ENCODE results near the gene ERVV-1.

Gene ERVV-1

DNA sequence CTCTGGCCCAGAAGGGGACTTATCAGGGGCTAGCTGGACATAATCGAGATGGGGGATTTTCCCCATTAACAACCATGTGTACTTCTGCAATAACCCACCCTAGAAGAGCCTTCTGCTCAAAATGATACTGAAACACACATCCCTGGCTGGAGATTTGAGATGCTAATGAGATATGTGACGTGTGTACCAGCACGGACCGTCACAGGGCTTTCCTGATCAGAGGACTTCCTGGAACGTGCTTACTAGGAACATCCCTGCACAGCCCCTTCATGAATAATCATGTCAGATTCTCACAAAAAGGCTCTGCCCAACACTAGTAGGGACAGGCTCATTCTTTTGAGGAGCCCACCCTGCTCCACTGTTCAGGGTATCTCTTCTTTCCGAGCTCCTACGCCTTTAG is 6.5 kb upstream of the ERVV-1 start:
- no peaks in the 10 kb centered on the region for H3K79me2 ChIP-seq (ENCODE audit: insufficient read depth, low read length)
- DNase-seq: no peak
- H3K9me3 ChIP-seq (ENCODE audit: insufficient read depth, low read length, severe bottlenecking): no peaks in the 10 kb centered on the region
- H3K27ac ChIP-seq (ENCODE audit: low read length): no peak overlapping the region
- ATAC-seq (ENCODE audit: insufficient read depth, low read depth): no peak
- H2AFZ ChIP-seq (ENCODE audit: low read depth, low read length): peak overlapping the region; percentile 35
- no peaks in the 10 kb centered on the region for H3K27me3 ChIP-seq (ENCODE audit: insufficient read depth, low read length, poor library complexity)
- H3K4me3 ChIP-seq (ENCODE audit: low read depth in 1 of 2, low read length in 2 of 2): no peak overlapping the region
- TF ChIP-seq EZH2 (IDR thresholded peaks at IDR 0.05; ENCODE audit: borderline replicate concordance, low read depth, low read length, severe bottlenecking): no peak
- TF ChIP-seq, protein P1, sequence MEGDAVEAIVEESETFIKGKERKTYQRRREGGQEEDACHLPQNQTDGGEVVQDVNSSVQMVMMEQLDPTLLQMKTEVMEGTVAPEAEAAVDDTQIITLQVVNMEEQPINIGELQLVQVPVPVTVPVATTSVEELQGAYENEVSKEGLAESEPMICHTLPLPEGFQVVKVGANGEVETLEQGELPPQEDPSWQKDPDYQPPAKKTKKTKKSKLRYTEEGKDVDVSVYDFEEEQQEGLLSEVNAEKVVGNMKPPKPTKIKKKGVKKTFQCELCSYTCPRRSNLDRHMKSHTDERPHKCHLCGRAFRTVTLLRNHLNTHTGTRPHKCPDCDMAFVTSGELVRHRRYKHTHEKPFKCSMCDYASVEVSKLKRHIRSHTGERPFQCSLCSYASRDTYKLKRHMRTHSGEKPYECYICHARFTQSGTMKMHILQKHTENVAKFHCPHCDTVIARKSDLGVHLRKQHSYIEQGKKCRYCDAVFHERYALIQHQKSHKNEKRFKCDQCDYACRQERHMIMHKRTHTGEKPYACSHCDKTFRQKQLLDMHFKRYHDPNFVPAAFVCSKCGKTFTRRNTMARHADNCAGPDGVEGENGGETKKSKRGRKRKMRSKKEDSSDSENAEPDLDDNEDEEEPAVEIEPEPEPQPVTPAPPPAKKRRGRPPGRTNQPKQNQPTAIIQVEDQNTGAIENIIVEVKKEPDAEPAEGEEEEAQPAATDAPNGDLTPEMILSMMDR (IDR thresholded peaks at IDR 0.05; ENCODE audit: borderline replicate concordance, extremely low read depth, low read length, poor library complexity, severe bottlenecking): no peak
- no peaks in the 10 kb centered on the region for H4K20me1 ChIP-seq (ENCODE audit: insufficient read depth, low read length)
- no peak overlapping the region for H3K4me2 ChIP-seq (ENCODE audit: insufficient read depth, low read length)
- no peaks in the 10 kb centered on the region for H3K4me1 ChIP-seq (ENCODE audit: insufficient read depth, low read length)
- no peak overlapping the region for H3K9ac ChIP-seq (ENCODE audit: low read depth, low read length)
- H3K36me3 ChIP-seq (ENCODE audit: insufficient read depth, low read length): no peaks in the 10 kb centered on the region

DNA sequence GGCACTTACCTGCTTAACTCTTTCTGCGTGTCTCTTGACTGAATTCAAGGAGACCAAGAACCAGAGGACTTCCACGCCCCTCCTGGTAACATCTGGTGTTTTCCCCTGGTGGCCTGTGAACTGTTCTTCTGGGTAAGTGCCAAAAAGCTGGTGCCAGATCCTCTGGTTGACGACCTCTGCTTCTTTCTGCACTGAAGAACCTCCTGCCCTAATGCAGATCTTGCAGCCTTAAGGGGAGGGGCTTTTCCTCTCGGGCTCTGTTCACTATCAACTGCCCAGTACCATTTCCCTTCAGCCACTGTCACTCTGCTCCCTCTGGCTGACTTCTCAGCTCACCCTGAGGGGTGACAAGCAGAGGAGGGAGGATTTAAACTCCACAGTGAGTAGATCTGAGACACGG is 6.1 kb upstream of the ERVV-1 start:
- no peaks in the 10 kb centered on the region for H3K9me3 ChIP-seq (ENCODE audit: insufficient read depth, low read length, severe bottlenecking)
- no peak overlapping the region for H3K27ac ChIP-seq (ENCODE audit: low read length)
- H3K27me3 ChIP-seq (ENCODE audit: insufficient read depth, low read length, poor library complexity): no peaks in the 10 kb centered on the region
- no peak overlapping the region for H3K4me3 ChIP-seq (ENCODE audit: low read depth in 1 of 2, low read length in 2 of 2)
- no peaks in the 10 kb centered on the region for H3K79me2 ChIP-seq (ENCODE audit: insufficient read depth, low read length)
- TF ChIP-seq EZH2 (IDR thresholded peaks at IDR 0.05; ENCODE audit: borderline replicate concordance, low read depth, low read length, severe bottlenecking): no peak
- no peaks in the 10 kb centered on the region for H3K36me3 ChIP-seq (ENCODE audit: insufficient read depth, low read length)
- H4K20me1 ChIP-seq (ENCODE audit: insufficient read depth, low read length): no peaks in the 10 kb centered on the region
- H3K9ac ChIP-seq (ENCODE audit: low read depth, low read length): no peak overlapping the region
- peak overlapping the region; percentile 35 for H2AFZ ChIP-seq (ENCODE audit: low read depth, low read length)
- peak; percentile 13 for DNase-seq
- no peak overlapping the region for H3K4me2 ChIP-seq (ENCODE audit: insufficient read depth, low read length)
- ATAC-seq (ENCODE audit: insufficient read depth, low read depth): no peak
- H3K4me1 ChIP-seq (ENCODE audit: insufficient read depth, low read length): no peaks in the 10 kb centered on the region

DNA sequence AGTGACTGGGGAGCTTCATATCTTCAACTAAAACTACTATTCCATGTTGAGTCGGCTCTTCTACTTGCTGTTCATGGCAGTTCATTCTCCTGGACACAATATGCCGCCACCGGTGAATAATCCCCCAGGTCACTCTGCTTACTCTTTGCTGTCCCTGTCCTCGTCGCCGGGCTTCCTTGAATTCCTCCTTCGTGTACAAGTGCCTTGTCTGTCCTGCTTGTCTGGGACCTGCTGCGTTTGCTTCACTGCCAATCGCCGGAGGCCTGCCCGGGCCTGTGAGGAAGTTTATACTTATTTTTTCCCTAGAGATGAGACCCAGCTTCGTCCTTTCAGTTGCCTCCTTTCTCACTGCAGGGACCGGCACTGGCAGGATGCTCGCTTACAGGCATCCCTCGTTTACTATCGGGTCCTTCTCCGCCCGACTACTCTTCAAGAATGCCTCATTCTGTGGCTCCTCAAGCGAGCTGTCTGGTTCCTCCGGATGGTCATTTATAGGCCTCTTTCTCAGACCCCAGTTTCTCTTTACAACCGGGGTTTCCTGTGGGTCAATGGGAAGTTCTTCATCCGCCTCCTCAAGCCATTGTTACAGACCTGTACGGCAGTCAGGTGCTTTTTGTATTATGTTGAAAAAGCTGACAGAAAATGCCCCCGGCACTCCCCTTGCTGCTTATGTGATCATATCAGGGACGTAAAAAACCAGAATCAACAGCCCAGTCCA is 5.5 kb upstream of the ERVV-1 start:
- ATAC-seq (ENCODE audit: insufficient read depth, low read depth) (no peak), DNase-seq (no peak)
- Histone ChIP-seq H3K9me3 (ENCODE audit: insufficient read depth, low read length, severe bottlenecking) (no peaks in the 10 kb centered on the region), H3K27me3 (ENCODE audit: insufficient read depth, low read length, poor library complexity) (no peaks in the 10 kb centered on the region), H3K4me1 (ENCODE audit: insufficient read depth, low read length) (no peaks in the 10 kb centered on the region), H2AFZ (ENCODE audit: low read depth, low read length) (no peak overlapping the region), H3K79me2 (ENCODE audit: insufficient read depth, low read length) (no peaks in the 10 kb centered on the region), H3K9ac (ENCODE audit: low read depth, low read length) (no peak overlapping the region), H4K20me1 (ENCODE audit: insufficient read depth, low read length) (no peaks in the 10 kb centered on the region), H3K27ac (ENCODE audit: low read length) (no peak overlapping the region), H3K4me2 (ENCODE audit: insufficient read depth, low read length) (no peak overlapping the region), H3K4me3 (ENCODE audit: low read depth in 1 of 2, low read length in 2 of 2) (no peak overlapping the region), H3K36me3 (ENCODE audit: insufficient read depth, low read length) (no peaks in the 10 kb centered on the region)
- TF ChIP-seq, protein P1 (IDR thresholded peaks at IDR 0.05; ENCODE audit: borderline replicate concordance, extremely low read depth, low read length, poor library complexity, severe bottlenecking): no peak
- TF ChIP-seq EZH2 (IDR thresholded peaks at IDR 0.05; ENCODE audit: borderline replicate concordance, low read depth, low read length, severe bottlenecking): no peak

DNA sequence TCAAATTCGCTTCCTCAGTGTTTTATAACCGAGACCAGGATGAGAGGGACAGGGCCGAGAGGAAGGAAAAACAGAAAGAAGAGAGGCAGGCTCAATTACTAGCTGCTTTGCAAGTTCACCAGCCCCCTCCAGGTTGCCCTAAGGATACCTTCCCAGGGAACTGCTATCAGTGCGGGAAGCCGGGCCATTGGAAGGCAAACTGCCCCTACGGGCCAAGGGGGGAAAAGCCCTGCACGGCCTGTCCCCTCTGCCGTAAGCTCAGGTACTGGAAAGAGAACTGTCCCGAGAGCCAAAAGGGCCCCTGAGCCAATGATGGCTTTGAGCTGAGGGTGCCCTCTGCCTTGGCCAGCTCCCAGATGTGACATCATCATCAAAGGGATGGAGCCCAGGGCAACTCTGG is 3.2 kb upstream of the ERVV-1 start:
- Histone ChIP-seq H2AFZ (ENCODE audit: low read depth, low read length) (no peak overlapping the region), H3K4me1 (ENCODE audit: insufficient read depth, low read length) (no peaks in the 10 kb centered on the region), H3K36me3 (ENCODE audit: insufficient read depth, low read length) (no peaks in the 10 kb centered on the region), H3K27ac (ENCODE audit: low read length) (no peak overlapping the region), H4K20me1 (ENCODE audit: insufficient read depth, low read length) (no peaks in the 10 kb centered on the region), H3K79me2 (ENCODE audit: insufficient read depth, low read length) (no peaks in the 10 kb centered on the region), H3K4me2 (ENCODE audit: insufficient read depth, low read length) (no peak overlapping the region), H3K27me3 (ENCODE audit: insufficient read depth, low read length, poor library complexity) (no peaks in the 10 kb centered on the region), H3K9me3 (ENCODE audit: insufficient read depth, low read length, severe bottlenecking) (no peaks in the 10 kb centered on the region), H3K4me3 (ENCODE audit: low read depth in 1 of 2, low read length in 2 of 2) (no peak overlapping the region), H3K9ac (ENCODE audit: low read depth, low read length) (no peak overlapping the region)
- ATAC-seq (ENCODE audit: insufficient read depth, low read depth) (no peak), DNase-seq (no peak)
- TF ChIP-seq, protein P1 (IDR thresholded peaks at IDR 0.05; ENCODE audit: borderline replicate concordance, extremely low read depth, low read length, poor library complexity, severe bottlenecking): no peak
- TF ChIP-seq EZH2 (IDR thresholded peaks at IDR 0.05; ENCODE audit: borderline replicate concordance, low read depth, low read length, severe bottlenecking): no peak

All from DND-41 (cell line).